IPS DF 19.7 (cell line): Measurements from ENCODE around the gene EEF1E1.
A peak's percentile ranks its signal among the peaks of the same experiment; 100 is the strongest.

Source experiments
- DNase-seq: peaks from one replicate; pipeline ENCODE4 v3.0.0-alpha.2; 2013; ENCODE audit warnings: low read depth, low spot score

EEF1E1 gene

GRCh38 chr6:8102122-8102958 lies at the start of gene EEF1E1:
Gene EEF1E1 (minus strand): TSS chr6:8102548. CDS start chr6:8102521, 27 bp downstream.
- peak; percentile 87 for DNase-seq

GRCh38 chr6:8149350-8149749 lies 47.0 kb upstream of the EEF1E1 start:
- no peak for DNase-seq

GRCh38 chr6:8143945-8144344 lies 41.6 kb upstream of the EEF1E1 start:
- DNase-seq = no peak

GRCh38 chr6:8139451-8139850 lies 37.1 kb upstream of the EEF1E1 start:
- no peak for DNase-seq

GRCh38 chr6:8137529-8137939 lies 35.2 kb upstream of the EEF1E1 start:
- no peak for DNase-seq

- no peak for DNase-seq
Measured at GRCh38 chr6:8135276-8135675, 32.9 kb upstream of the EEF1E1 start.

- DNase-seq = no peak
Measured at GRCh38 chr6:8132130-8132529, 29.8 kb upstream of the EEF1E1 start.

GRCh38 chr6:8131265-8131897 lies 29.0 kb upstream of the EEF1E1 start:
- peak; percentile 30 for DNase-seq

GRCh38 chr6:8130399-8130798 lies 28.1 kb upstream of the EEF1E1 start:
- no peak for DNase-seq

- no peak for DNase-seq
Measured at GRCh38 chr6:8123236-8123635, 20.9 kb upstream of the EEF1E1 start.

GRCh38 chr6:8114956-8115355 lies 12.6 kb upstream of the EEF1E1 start:
- DNase-seq = no peak

GRCh38 chr6:8113131-8113654 lies 10.8 kb upstream of the EEF1E1 start:
- DNase-seq = no peak

GRCh38 chr6:8110725-8111124 lies 8.4 kb upstream of the EEF1E1 start:
- DNase-seq = no peak

GRCh38 chr6:8110117-8110721 lies 7.9 kb upstream of the EEF1E1 start:
- DNase-seq = no peak

GRCh38 chr6:8108759-8109539 lies 6.6 kb upstream of the EEF1E1 start:
- no peak for DNase-seq

- DNase-seq = no peak
Measured at GRCh38 chr6:8108031-8108660, 5.8 kb upstream of the EEF1E1 start.

- DNase-seq = no peak
Measured at GRCh38 chr6:8105791-8106190, 3.4 kb upstream of the EEF1E1 start.

GRCh38 chr6:8103726-8104125 lies 1.4 kb upstream of the EEF1E1 start:
- DNase-seq = no peak

- no peak for DNase-seq
Measured at GRCh38 chr6:8100159-8100854, 2.0 kb downstream of the EEF1E1 start.

GRCh38 chr6:8090650-8091049 lies 11.7 kb downstream of the EEF1E1 start:
- DNase-seq = no peak

- DNase-seq = no peak
Measured at GRCh38 chr6:8088886-8089285, 13.5 kb downstream of the EEF1E1 start.
